ENCODE data around the gene CEBPB. TPM values are rescaled to one million over a fixed set of nuclear protein-coding genes. Genes with fewer than 3 reads are reported as not detected.

CEBPB gene
- total RNA-seq, 4 donors from 2014 or later = 105 to 195 (median 144) TPM

DNA sequence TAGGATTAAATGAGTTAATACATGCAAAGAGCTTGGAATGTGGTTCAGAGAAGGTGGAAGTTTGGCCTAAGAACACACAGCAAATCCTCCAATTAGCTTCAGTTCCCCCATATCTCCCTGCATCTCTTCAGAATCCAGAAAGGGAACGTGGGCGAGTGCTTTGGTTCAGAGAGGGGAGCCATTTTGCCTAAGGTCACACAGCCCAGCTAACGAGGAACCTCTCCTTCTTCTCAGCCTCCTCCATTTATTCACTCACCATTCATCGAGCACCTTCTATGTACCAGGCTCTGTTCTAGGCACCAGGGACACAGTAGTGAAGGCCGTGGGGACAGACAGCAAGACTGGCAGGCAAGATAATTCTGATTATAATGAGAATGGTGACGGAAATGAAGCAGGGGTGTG is 2.3 kb upstream of the CEBPB start:
- 94% methylated on average over 6 of the region's 6 CpGs for WGBS

DNA sequence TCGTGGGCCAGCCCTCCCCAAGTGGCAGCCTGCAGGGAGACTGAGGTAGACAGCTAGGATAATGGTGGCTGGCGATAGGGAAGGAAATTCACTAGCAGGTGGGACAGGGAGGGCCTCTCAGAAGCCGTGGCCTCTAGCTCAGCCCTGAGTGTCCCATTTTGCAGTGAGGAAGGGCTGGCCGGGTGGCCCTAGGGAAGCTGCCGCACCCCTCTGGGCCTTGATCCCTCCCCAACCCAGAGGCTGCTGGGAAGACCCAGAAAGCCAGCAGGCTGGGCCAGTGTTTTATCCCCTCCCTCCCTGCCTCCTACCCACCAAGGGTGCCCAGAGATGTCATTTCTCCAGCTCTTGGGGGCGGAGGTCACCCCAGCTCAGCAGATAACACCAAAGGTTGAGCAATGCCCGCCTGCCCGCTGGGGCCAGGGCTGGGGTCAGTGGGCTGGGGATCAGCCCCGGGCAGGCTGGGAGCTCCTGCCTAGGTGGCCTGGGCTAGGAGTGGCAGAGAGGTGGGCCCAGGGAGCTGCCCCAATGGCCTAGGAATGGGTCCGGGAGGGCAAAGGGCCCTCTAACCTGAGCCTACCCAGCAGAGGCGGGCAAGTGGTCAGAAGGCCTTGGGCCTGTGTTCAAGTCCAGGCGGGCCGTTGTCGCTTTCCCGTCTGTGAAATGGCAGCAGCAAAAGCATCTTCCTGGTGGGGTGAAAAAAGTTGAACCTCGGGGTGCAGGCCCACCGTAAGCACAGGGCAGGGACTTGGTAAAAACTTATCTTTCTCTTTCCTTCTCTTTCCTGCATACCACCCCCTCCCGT is 1.6 kb upstream of the CEBPB start:
- no peak overlapping the region for H3K4me3 ChIP-seq
- H3K27ac ChIP-seq (replicated peaks in 1 of 4) = peak overlapping the region; percentile 91 to 100 (median 98)
- no peaks in the 10 kb centered on the region for H3K9me3 ChIP-seq
- TF ChIP-seq EP300 (IDR thresholded peaks at IDR 0.05) = no peak
- no peak for TF ChIP-seq POLR2A (IDR thresholded peaks at IDR 0.05; ENCODE audit: low read depth)
- no peak for TF ChIP-seq POLR2AphosphoS5 (IDR thresholded peaks at IDR 0.05)
- TF ChIP-seq, protein P1, sequence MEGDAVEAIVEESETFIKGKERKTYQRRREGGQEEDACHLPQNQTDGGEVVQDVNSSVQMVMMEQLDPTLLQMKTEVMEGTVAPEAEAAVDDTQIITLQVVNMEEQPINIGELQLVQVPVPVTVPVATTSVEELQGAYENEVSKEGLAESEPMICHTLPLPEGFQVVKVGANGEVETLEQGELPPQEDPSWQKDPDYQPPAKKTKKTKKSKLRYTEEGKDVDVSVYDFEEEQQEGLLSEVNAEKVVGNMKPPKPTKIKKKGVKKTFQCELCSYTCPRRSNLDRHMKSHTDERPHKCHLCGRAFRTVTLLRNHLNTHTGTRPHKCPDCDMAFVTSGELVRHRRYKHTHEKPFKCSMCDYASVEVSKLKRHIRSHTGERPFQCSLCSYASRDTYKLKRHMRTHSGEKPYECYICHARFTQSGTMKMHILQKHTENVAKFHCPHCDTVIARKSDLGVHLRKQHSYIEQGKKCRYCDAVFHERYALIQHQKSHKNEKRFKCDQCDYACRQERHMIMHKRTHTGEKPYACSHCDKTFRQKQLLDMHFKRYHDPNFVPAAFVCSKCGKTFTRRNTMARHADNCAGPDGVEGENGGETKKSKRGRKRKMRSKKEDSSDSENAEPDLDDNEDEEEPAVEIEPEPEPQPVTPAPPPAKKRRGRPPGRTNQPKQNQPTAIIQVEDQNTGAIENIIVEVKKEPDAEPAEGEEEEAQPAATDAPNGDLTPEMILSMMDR (IDR thresholded peaks at IDR 0.05) = no peak
- WGBS = 75% methylated on average over 8 of the region's 18 CpGs
- H3K4me1 ChIP-seq = peaks cover 20 to 43% (median 37%) of the 10 kb centered on the region in 4 donors
- DNase-seq (ENCODE audit: extremely low spot score) = no peak
- H3K36me3 ChIP-seq = peaks cover 3 to 19% (median 9%) of the 10 kb centered on the region in 4 donors
- H3K27me3 ChIP-seq = no peaks in the 10 kb centered on the region
- intact Hi-C loops (cut with DNase I) = loop anchor here (5.0 to 10.0 kb wide), 2 partner anchors 388 to 556 kb away; no protein-coding TSS in a partner anchor

More for the DNA sequence above, 2.3 kb upstream of the CEBPB start:
- TF ChIP-seq, protein P1 (IDR thresholded peaks at IDR 0.05) = no peak
- Histone ChIP-seq H3K36me3 (peaks cover 2 to 12% (median 5%) of the 10 kb centered on the region in 4 donors), H3K27me3 (no peaks in the 10 kb centered on the region), H3K4me1 (peaks cover 15 to 36% (median 29%) of the 10 kb centered on the region in 4 donors), H3K4me3 (no peak overlapping the region), H3K27ac (replicated peaks in 1 of 4) (peak overlapping the region; percentile 67 to 100 (median 98)), H3K9me3 (no peaks in the 10 kb centered on the region)
- intact Hi-C loops (cut with DNase I) = loop anchor here (5.0 to 10.0 kb wide), 2 partner anchors 389 to 557 kb away; no protein-coding TSS in a partner anchor
- DNase-seq (ENCODE audit: extremely low spot score) = no peak

DNA sequence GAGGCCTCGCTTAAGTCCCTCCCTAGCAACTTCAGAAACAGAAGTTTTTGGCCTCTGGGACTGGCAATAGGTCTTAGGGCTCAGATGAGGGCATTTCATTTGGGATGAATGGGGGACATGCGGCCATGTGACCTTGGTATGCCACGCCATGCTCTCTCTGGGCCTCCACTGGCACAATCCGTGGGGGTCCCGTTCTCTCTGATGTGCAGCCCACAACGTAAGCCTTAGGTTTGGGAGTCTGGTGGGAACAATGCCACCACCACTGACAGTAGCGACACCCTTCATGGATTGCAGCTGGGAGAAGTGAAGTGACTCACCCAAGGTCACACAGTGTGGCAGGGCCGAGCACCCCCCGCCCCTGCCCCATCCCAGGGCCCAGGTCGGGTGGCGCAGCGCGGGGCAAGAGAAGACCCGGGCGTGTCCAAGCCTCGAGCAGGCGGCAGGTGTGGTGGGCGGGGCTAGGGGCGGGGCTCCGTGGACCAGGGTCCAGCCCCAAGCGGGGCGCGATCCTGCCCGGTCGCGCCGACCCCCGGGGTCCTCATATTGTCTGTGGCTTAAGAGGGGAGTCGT is 864 bp upstream of the CEBPB start:
- DNase-seq (ENCODE audit: extremely low spot score) = no peak
- peaks cover 8 to 26% (median 15%) of the 10 kb centered on the region in 4 donors for H3K36me3 ChIP-seq
- TF ChIP-seq POLR2A (IDR thresholded peaks at IDR 0.05; ENCODE audit: low read depth) = no peak
- TF ChIP-seq, protein P1 (IDR thresholded peaks at IDR 0.05) = no peak
- no peak for TF ChIP-seq EP300 (IDR thresholded peaks at IDR 0.05)
- TF ChIP-seq POLR2AphosphoS5 (IDR thresholded peaks at IDR 0.05) = no peak
- H3K4me1 ChIP-seq = peaks cover 25 to 50% (median 44%) of the 10 kb centered on the region in 4 donors
- no peaks in the 10 kb centered on the region for H3K27me3 ChIP-seq
- peak overlapping the region; percentile 75 to 100 (median 92) for H3K4me3 ChIP-seq
- H3K9me3 ChIP-seq = no peaks in the 10 kb centered on the region
- peak overlapping the region; percentile 91 to 100 (median 98) for H3K27ac ChIP-seq (replicated peaks in 1 of 4)
- 67% methylated on average over 6 of the region's 29 CpGs for WGBS
- intact Hi-C loops (cut with DNase I) = loop anchor here (2.0 to 10.0 kb wide), 4 partner anchors 119 to 555 kb away; no protein-coding TSS in a partner anchor

DNA sequence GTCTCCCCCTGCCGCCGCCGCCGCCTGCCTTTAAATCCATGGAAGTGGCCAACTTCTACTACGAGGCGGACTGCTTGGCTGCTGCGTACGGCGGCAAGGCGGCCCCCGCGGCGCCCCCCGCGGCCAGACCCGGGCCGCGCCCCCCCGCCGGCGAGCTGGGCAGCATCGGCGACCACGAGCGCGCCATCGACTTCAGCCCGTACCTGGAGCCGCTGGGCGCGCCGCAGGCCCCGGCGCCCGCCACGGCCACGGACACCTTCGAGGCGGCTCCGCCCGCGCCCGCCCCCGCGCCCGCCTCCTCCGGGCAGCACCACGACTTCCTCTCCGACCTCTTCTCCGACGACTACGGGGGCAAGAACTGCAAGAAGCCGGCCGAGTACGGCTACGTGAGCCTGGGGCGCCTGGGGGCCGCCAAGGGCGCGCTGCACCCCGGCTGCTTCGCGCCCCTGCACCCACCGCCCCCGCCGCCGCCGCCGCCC is 474 bp downstream of the CEBPB start:
- DNase-seq (ENCODE audit: extremely low spot score) = no peak
- intact Hi-C loops (cut with DNase I) = loop anchor here (2.0 kb wide), 2 partner anchors 118 to 190 kb away; no protein-coding TSS in a partner anchor
- Histone ChIP-seq H3K4me1 (peaks cover 28 to 61% (median 53%) of the 10 kb centered on the region in 4 donors), H3K9me3 (no peaks in the 10 kb centered on the region), H3K27me3 (no peaks in the 10 kb centered on the region), H3K36me3 (peaks cover 8 to 29% (median 17%) of the 10 kb centered on the region in 4 donors), H3K27ac (replicated peaks in 1 of 4) (peak overlapping the region; percentile 91 to 100 (median 98)), H3K4me3 (peak overlapping the region; percentile 75 to 100 (median 92))
- WGBS = no CpG with 5 or more reads among the region's 69 CpGs
- TF ChIP-seq, protein P1 (IDR thresholded peaks at IDR 0.05) = peak in 2 of 3 experiments; percentile 14 to 24
- TF ChIP-seq POLR2A (IDR thresholded peaks at IDR 0.05; ENCODE audit: low read depth) (no peak), EP300 (IDR thresholded peaks at IDR 0.05) (no peak)

Measured in esophagus muscularis mucosa (tissue), 4 donors.